ENCODE data around the gene FXYD2.

Gene FXYD2

DNA sequence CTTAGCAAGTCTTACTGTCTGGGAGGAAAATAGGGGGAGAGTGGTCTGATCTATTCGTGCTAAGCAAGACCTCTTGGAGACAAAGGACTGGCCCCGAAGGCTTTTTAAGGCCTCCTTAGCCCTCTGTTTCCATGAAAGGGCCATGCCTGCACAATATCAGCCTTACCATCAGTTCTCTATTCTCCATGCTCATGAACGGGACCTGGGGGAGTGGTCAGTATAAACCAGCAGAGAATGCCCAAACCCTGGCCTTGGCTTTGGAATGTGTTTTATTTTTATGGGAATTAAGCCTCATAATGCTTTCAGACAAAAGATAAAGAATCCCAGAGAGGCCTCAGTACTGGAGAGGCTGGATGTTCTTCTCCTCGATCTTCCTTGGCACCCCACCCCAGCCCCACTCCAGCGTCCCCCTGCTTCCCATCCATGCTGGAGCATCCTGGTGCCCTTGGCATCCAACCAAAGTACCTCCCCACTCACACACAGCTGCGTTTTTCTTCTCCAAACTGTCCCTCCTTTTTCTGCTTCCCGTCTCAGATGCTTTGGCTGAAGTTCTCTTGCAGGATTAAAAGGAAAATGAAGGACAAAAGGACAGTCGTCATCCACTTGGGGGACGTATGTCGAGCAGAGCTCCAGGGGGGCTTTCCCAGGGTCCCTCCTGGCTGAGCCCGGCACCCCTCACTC, 33.3 kb upstream of the FXYD2 start:
- no peak for DNase-seq

DNA sequence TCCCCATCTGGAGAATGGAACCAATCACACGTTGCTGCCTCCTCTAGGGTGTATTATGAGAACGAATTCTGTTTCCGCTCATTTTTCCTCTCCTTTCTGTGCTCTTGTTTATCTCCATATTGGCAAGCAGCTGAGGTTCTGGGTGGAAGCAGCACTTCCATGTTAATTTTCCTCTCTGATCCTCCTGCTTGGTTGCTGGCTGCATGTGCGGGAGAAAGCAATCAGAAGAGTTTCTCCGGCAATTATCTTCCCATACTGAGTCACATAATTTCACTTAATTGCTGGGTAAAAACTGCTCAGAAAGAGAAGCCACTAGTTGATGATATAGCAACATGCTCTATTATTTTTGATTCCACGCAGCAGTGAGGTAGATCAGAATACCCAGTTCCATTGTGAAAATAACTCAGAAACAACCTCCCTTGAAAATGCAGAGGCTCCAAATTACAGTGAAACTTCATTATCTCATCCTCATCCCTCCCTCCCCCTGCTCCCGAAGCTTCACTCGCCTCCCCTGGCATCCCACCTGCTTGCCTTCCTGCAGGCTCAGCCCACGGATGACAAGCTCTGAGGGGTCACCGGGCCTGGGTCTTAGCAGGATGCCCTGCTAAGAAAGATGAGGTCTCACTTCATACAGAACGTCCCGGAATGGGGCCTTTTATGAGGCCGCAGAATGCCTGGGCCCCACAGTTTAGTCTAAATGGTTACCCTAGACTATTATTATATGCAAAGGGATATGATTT, 31.5 kb upstream of the FXYD2 start:
- no peak for DNase-seq

DNA sequence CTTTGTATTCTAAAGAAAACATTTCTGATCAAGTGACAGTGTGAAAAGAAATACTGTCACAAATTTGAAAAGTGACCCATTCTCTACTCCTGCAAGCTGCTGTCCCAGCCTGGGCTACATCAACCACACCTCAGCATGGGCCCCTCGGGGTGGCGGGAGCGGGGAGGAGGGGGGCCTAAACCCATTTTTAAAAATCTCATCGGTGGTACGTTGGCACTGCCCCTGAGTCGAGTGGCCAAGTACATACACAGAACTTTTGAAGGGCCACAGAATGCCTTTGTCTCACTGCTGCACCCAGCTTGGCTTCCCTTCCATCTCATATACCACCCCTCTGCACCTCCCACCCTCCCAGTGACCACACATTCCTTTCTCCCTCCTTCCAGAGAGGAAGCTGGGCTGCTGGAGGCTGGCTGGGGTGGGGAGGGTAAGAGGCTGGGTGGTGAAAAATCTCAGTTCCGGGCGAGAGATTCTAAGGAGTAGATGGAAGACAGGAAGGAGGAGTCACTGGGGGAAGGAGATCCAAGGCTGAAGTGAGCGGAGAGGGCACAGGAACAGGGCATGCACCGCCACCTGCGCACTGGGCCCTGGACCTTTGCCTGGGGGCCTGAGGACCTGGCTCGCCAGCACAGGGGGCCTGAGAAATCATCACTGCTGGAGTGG, 30.8 kb upstream of the FXYD2 start:
- no peak for DNase-seq

DNA sequence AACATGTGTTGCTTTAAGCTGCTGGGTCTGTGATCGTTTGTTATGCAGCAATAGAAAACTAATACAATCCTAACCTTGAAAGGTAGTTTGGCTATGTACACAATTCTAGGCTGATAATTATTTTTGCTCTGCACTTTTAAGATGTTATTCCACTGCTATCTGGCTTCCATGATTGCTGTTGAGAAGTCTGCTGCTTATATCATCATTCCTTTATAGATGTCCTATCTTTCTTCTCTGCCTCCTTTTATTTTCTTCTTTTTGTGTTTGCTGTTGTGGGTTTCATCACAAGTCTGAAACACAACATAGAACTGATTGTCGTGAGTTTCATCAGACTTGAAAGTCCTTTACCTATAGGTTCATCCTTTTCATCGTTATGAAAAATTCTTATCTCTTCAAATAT, 27.8 kb upstream of the FXYD2 start:
- no peak for DNase-seq

DNA sequence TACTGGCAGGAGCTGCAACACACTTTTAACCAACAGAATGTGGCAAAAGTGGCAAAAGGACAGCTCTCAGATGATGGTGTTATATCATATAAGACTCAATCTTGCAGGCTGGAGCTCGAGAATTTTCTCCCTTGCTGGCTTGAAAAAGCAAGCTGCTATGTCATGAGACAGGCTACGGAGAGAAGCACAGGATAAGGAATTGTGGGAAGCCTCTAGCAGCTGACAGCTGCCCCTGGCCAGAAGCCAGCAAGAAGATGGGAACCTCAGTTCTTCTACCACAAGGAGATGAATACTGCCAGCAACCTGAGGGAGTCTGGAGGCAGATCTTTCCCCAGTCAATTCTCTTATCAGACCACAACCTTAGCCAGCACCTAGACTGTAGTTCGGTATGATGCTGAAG, 27.3 kb upstream of the FXYD2 start:
- no peak for DNase-seq

DNA sequence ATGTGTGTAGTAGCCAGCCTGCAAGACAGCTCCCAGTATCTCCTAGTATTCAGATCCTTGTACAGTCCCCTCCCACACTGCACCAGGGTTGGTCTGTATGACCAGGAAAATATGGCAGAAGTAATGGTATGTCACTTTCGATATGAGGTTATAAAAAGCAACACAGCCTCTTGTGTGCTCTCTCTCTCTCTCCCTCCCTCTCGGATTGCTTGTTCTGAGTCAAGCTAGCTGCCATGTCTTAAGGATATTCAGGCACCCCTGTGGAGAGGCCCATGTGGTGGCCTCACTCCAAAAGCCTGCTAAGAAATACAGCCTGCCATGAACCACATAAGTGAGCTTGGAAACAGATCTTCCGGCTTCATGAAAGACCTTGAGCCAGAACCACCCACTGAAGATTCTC, 26.6 kb upstream of the FXYD2 start:
- DNase-seq, result no peak

DNA sequence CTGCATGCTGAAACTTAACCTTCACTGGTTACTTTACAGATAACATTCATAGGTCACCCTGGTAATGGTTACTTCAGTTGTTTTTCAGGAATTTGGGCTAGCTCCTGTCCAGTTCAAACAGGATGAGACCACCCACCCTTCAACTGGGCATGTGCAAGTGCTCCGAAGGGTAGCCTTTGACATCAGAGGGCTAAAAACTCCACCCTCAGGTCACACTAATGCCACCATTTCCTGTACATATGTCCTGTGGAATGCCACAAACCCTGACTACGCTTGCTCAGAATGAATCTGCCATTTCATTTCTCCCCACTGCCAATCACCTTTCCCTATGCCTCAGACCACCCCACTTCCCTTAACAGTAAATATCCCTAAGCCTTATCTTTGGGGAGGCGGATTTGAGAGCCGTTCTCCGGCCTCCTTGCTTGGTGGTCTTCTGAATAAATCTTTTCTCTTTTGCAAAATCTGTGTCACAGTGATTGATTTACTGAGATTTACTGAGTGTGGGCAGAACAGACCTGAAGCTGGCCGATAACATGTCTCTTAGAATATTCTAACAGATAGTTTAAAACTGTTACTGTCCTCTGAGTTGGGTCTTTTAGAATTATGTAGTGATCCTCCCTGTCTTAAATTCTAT, 25.4 kb upstream of the FXYD2 start:
- DNase-seq, result no peak

DNA sequence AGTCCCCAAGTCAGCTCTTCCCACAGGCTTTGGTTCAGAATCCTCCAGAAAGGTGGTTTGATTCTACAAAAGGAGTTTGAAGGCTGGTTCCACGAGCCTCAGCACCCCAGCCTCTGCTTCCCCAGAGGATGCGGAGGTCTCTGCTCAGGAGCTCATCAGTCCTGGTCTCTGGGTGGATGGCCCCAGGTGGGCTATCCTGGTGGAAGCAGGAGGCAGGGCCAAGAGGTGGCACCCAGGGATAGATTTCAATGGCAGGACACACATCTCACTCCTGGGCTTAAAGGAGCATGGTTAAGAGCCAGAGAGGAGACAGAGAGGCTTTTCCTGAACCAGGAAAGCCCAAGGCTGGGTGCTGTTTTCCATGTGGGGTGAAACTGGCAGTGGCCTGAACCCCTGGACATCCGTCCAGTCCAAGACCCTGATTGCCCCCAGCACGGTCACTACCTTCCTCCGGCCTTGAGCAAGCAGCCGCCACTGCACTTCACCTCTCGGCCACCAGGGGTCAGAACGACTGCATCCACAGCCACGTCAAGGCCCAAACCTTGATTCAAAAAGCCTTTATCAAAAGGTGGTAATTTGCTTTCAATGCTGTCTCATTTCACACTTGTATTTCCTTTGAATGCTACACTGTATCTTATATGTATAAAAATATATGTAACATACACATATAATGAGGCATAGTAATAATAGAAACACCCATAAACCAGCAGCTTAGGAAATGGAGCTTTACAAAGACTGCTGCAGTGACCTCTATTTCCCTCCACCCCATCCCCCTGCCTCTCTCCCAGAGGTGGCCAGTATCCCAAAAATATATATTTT, 19.3 kb upstream of the FXYD2 start:
- DNase-seq, result peak; percentile 12

DNA sequence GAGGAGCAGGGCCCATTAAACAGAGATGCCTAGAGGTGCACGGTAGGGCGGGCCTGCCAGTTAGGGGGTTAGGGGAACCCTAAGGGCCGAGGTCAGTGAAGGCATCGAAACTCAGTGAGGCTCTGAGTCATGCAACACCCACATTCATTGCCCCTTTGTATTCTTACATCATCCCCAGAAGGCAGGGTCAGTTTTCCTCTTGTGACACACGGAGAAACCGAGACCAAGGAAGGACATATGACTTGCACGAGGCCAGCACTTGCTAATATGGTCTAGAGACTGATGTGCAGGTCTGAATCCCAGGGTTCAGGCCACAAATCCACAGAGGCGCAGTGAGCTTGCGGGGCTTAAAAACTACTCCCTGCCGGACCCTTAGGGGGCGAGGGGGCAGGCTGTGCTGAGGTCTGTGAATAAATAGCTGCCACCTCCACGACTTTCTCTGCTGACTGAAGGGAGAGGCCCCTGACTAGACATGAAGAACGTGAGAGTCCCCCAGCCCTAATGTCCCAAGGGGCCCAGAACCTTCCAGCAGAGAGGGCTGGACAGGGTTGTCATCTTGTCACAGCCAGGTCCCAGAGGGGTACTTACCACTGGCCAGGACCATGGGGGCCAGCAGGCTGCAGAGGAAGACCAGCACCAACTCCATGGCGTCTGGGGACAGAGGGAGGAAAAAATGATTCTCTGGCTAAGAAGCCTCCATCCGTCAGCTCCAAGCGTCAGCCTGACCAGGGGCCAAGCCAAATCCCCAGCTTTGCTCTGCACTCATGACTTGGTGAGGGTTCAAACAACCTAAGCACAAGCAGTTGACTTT, 17.8 kb upstream of the FXYD2 start:
- DNase-seq, result no peak

DNA sequence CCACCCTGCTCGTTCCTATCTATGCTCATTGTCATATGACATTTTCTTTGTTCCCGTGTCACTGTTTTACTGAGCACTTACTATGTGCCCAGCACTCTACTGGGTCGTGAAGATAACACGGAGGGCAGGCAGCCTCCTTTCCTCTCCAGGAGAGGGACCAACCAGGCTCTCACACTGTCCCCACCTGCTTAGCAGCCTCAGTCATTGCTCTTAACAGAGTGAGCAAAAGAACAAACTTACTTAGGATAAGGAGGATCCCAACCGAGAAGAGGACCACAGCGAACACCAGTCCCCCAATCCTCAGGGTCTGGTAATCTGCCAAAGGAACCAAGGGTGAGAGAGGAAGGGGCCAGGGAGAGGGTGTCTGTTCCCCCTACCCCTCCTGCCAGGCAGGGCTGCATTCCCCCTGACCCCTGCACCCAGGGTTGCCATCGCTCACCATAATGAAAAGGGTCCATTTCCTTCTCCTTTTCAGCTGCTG, 17.0 kb upstream of the FXYD2 start:
- no peak for DNase-seq

DNA sequence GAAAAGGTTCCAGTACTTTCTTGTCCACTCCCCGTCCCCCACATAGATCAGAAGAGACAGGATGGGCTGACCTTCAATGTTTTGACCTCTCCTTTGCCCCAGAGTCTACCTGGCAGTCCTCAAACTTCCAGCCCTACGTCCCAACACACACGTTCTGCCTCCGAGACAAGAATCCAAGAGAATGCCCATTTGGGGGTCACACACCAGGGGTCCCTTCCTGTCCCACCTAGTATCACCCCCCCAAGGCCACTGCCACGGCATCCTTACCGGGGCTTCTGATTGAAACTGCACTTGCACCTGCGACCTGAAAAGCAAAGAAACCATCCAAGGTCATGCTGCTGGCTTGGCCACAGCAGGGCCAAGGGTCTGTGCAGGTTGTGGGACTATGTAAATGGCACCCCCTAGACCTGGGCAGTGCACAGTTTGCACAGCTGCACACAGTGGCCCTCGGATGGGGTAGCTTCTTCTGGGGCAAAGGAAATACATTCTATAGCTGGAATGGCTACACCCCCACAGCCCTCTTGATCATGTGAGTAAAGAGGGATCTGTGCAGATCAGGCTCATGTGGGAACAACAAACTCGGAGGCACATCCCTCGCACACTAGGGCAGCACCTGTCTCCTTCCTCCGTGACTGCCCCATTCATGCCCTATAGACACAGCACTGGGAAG, 16.5 kb upstream of the FXYD2 start:
- DNase-seq, result no peak

DNA sequence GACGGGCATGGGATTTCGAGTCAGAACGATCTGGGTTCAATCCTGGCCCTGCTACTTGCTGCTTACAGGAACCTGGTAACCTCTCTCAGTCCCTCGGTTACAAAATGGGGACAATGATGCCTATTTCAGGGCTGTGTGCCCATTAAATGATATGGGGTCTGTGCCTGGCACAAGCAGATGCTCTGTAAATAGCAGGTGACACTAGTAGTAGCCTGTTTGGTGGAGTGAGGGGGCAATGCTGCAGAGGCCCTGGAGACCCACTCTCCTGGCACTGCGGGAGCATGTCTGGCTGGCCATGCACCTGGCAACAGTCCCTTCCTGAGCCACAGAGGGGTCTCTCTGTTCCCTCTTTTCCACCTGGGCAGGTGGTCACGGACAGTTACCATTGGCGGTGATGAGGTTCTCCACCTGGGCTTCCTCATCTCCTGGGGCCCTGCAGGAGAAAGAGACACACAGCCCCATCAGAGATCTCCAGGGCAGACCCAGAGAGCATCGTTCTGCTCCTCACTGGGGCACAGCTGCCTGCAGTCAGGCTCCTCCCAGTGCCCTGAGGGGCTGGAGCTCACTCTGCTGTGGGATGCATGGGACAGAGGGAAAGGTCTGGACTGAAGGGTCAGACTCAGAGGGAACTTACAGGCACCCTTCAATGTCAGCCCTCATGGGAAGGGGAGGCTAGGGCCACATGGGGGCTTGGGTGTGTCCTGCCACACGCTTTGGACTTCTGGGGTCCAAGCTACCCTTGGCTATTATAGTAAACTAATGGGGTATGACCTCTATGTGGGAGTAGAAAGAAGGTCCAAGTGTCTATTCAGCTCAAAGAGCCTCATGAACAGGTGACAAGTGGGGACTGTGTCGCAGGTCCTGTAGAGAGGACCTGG, 15.6 kb upstream of the FXYD2 start:
- no peak for DNase-seq

DNA sequence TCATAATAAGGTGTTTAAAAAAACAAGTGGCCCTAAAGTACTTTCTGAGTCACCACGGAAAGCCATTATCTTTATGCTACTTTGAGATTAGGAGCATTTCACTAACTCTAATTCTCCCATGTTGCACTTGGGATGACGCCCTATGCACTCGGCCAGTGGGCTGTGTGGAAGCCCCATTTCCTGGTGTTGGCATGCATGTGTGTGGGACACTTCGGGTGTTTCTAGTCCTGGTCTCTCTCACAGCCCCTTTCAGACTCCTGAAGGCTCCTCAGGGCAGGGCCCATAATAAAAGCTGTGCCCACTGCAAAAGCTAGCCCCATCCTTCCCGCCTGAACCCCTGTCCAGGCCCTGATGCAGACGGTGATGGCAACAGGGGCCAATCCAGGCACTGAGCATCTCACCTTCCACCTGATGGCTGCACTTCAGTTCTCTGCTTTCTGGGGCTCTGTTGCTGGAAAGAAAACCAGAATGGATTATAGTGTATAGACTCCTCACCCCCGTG, 14.9 kb upstream of the FXYD2 start:
- no peak for DNase-seq

DNA sequence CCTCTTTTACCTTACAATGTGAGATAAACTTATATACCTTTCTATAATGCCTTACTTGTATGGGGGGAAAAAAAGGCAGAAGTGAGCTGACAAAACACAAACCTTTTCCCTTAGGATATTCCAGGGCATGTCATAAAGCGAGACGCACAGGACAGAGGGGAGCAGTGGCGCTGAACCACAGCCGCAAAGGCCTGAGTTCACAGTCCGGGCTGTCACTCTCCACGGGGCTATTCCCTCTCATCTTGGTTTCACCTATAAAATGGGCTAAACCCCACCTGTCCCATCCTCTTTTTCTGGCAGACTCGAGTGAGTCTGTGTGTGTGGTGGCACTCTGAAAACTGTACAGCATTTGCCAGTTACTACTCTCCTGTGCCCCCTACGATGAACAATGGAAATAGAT, 14.4 kb upstream of the FXYD2 start:
- no peak for DNase-seq

DNA sequence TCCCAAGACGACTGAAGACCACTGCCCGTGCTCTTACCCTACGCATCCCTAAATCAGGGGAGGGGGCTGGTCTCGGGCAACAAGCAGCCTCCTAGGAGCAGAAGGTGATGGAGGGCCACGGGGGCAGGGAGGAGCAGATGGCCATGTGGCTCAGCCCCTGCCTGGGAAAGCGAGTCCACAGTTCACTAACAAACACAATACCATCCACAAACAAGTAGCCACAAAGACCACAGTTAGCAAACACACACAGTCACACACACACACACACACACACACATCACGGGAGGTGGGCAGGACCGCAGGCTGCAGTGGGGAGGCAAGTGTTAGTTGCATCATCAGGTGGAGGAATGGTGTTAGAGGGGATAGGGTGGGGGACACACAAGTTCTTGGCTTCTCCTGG, 13.2 kb upstream of the FXYD2 start:
- DNase-seq, result no peak

DNA sequence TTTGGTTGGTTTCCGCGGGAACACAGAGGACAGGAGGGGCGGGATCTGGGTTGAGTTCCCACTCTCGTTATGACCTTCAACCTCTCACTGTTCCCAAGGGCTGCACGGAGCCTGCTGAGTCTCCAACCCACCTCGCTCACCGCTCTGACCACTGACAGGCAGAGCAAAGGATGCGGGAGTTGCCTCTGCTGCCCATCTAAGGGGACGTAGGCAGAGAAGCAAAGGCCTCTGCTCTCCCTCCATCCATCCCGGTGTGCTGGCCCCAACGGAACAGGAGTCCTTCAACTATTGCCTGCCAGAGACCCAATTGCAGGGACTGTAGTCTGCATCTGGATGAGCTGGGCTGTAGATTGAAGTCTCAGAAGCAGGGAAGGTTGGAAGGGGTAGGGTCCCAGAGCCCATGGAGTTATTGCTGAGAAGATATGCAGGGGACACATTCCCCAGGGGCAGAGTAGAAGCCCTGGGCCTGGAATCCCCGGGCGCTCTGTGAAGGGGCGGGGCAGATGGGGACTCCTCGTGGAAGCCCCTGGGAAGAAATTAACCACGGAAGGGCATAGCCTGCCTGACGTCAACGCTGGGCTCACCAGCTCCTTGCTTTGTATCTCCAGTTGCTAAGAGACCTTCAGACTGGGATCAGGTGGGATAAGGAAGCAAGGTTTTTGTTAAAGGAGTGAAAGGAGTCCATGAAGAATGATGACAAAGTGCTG, 12.7 kb upstream of the FXYD2 start:
- DNase-seq, result no peak

DNA sequence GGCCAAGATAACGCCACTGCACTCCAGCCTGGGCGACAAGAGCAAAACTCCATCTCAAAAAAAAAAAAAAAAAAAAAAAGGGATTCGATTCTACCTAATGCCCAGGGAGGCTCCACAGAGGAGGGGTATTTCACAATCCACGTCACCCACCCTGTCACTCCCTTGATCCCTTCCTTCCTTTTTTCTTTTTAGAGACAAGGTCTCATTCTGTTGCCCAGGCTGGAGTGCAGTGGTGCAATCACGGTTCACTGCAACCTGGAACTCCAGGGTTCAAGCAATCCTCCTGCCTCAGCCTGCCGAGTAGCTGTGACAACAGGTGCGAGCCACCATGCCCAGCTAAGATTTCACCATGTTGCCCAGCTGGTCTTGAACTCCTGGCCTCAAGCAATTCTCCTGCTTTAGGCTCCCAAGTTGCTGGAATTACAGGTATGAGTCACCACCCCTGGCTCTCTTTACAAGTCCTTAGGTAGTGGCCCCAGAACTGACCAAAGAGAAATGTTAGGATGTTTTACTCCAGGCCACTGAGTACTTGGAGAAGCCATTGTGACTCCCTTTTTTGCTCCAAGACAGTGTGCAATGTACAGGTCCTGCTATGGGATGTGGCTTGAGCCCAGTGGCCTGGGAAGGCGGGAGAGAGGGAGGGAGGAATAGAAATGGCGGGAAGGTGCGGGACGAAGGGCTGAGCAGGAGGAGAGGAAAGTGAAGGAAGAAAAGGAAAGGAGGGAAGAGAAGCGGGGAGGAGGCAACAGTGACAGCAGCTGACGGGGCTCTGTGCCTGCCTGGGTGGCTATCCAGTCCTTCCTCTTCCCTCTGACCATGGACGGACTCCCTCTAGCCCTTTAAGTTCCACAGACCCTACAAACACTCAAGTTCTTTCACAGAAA, 11.8 kb upstream of the FXYD2 start:
- no peak for DNase-seq

DNA sequence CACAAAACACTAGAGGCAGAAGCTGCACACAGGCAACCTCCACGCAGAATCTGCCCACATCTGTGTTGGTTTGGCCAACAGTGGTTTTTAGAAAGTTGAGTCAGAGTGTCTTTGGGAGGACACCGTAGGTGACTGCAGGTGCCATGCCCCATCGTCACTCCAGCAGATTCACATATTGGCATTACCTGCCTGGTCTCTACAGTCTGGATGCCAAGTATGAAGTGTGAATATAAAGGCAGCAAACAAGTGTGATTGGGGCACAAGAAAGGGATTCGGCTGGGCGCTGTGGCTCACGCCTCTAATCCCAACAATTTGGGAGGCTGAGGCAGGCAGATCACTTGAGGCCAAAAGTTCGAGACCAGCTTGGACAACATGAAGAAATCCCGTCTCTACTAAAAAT, 11.0 kb upstream of the FXYD2 start:
- no peak for DNase-seq

Measured in NCI-H2029 (cell line).